Fibroblast of upper back skin (primary cell): ENCODE data around the gene ST8SIA2.

Experiments used
- DNase-seq: peaks from one replicate; pipeline ENCODE4 v3.0.0-alpha.2; 2013

Gene ST8SIA2, protein sequence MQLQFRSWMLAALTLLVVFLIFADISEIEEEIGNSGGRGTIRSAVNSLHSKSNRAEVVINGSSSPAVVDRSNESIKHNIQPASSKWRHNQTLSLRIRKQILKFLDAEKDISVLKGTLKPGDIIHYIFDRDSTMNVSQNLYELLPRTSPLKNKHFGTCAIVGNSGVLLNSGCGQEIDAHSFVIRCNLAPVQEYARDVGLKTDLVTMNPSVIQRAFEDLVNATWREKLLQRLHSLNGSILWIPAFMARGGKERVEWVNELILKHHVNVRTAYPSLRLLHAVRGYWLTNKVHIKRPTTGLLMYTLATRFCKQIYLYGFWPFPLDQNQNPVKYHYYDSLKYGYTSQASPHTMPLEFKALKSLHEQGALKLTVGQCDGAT

DNA sequence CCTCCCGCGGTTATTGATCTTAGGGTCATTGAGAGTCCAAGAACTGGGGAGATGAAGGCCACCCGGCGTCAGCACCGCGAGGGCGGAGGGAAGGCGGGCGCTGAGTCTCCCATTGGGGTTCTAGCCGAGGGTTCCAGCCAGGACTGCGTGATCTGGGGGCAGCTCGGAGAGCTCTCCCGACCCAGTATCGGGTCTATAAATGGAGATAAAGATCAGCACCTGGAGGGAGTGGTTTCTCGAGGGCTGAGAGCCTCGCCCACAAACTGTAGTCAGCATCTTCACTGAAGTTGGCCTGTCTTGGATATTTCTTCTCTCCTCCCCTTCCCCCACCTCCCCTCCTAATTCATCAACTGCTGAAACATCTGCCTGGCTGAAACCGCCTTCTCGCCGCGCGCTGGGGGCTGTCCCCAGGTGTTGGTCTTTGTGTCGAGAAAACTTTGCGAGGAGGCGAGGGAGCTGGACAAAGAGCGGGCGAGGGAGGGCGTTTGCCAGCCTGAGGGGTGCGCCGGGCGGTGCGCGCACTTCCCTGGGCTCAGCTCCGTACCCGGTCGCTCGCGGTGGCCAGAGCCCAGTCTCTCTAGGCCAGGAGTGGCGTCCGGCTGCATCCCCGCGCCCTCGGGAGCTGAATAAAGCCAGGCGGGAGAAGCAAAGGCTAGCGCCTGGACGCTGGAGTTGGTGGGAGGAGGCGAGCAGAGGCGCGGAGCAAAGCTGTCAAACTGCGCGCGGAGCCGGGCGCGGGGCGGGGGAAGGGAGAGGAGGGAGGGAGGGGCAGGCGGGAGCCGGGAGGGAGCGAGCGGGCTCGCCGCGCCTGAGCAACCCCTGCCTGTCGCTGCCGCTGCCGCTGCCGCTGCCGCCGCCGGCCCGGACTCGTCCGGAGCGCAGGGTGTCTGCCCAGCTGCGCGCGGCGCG, at the start of gene ST8SIA2:
Gene ST8SIA2, plus strand, starts transcription at position 811 of the 909 bp plus-strand sequence. CDS start 184 bp downstream, outside the sequence.
- peak; percentile 37 for DNase-seq

DNA sequence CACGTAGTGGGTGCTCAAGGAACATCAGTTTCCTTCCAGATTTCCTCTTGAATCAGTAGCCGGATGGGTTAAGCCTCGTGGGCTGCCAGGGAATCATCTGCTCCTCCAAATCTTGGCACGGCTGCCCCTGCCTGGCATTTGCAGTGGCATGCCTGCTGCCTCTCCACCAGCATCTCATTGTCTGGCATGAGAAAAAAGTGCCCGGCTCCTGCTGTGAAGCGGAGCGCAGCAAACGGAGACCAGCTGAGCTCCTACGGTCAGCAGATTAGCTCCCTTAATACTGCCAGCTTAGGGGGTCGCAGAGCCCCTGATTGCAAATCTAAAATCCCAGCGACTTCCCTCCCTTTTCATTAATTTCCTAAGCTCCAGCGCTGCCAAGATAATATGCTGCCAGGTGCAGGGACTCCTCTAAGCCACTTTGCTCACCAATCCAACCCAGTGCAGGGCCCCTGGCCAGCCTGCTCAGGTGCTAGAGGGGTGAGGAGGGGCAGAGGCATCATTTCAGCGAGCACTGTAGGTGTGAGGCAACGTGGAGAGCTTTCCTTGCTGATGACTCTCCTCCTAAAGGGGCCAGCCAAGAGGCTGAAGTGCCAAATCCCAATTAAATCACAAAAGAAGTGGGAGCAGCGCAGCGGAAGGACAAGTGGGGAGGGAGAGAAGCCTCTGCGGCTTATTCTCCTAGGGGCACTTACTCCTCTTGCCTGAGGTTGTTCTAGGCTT, 49.6 kb upstream of the ST8SIA2 start:
- no peak for DNase-seq

DNA sequence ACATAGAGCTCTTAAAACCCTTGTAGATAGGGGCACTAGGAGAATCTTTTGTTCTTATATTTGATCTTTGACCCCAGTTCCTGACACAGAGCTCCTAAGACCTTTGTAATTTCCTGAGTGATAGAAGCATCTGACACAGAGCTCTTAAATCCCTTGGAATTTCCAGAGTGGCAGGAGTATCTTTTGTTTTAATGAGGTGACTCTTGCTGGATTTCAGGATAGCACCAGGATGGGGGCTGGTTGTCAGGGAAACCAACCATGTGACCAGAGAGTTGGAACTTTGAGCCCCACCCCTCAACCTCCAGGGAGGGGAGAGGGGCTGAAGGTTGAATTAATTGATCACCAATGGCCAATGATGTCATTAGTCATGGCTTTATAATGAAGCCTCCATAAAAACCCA, 47.6 kb upstream of the ST8SIA2 start:
- no peak for DNase-seq

DNA sequence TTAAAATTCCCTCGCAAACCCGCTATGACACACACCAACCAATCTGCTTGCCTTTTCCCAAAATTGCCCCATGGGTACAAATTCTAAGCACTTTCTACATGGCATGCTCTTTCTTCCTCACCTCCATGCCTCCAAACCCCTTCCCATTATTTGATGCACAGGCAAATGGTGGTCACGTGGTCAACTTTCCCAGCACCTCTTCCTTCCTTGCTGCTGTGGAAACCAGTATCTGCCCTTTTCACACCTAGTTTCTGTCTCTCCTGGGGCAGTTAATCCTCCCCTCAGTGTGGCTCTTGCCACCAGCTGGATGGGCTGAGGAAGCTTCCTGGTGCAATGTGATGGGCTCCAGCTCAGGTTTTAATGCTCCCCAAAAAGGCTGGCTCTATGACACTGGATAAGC, 38.4 kb upstream of the ST8SIA2 start:
- no peak for DNase-seq

DNA sequence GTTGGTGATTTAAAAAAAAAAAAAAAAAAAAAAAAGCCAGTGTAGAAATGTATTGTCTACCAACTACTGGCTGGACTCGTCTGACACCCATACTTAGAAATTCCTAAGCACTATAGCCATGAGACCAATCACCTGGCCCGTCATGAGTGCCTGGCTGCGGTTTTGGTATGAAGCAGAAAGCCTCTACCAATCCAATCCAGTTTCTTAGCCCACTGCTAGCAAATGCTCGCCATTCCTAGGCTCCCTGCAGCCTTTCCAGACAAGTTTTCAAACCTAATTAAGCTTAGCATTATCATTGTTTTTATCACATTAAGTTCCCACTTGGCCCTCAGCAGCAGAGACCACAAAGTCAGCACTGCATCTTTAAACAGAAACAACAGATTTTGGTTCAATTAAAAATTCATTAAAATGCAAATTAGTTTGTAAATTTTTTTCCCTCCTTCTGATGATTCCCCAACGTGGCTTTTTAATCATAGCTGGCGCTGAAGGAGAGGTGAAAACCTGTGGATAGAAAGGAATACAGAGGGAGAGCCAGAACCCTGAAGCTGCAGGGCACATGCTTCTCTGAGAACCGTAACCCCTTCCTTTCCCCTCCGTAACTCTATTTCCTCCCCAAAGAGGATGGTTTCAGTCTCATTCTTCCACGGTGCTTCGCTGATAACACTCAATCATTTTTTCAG, 32.2 kb upstream of the ST8SIA2 start:
- no peak for DNase-seq

DNA sequence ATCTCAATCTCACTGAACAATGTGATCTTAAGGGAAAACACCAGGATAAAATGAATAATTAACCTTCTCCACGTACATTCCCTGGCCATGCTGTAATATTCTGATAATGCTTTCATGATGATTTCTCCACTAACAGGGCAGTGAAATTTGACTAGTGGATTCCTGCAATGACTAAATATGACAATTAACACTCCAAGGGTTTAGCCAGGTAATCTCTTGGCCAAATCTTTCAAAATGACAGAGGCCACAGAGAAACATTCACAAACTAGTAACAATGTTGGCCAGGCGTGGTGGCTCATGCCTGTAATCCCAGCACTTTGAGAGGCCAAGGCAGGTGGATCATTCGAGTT, 31.7 kb upstream of the ST8SIA2 start:
- no peak for DNase-seq

DNA sequence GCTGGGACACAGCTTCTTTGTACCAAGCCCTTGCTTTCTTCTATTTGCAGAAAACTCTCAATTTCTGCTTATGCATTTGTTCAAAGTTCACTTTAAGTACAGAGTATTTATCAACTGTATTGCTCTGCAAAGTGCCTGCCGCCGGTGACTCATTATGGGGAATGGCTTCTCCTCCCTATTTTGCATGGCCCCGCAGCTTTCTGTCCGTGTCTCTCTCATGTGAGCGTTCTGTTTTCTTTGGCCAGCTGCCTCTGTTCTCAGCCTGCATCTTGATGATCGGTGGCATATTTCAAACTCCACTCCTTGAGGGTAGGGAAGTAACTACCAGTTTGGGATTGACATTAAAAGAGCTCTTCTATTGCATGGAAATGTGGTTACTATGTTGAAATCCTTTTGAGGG, 28.6 kb upstream of the ST8SIA2 start:
- DNase-seq: peak; percentile 46

DNA sequence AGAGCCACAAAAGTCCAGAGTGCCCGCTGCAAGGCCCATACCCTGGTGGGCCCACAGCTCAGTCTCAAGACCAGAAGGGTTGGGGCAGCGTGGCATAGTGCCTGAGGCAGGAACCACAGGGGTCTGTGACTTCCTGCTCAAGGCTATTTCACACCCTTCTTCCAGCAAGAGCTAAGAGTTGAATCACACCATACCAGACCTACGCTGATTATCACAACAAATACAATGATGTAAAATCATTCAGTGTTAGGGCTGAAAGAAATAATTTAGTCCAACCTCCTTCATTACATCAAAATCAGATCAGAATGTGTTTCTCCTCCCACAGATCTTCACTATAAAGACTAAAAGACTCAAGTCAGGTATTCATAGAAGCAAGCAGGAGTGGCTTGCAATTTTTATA, 27.8 kb upstream of the ST8SIA2 start:
- DNase-seq: no peak

DNA sequence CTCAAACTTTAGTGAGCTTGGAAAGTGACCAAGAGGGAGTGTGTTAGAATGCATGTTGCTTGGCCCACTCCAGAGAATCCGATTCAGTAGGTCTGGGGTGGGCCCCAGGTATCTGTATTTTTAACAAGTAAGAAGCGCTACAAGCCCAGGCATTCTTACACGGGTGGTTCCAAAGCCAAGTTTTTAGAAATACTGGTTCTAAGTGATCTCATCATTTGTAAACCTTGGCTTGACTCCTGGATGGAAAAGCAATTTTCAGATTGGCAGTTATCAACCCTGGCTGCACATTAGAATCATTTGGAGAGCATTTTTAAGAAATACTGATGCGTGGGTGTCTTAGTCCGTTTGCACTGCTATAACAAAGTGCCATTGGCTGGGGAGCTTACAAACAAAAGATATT, 27.3 kb upstream of the ST8SIA2 start:
- no peak for DNase-seq

DNA sequence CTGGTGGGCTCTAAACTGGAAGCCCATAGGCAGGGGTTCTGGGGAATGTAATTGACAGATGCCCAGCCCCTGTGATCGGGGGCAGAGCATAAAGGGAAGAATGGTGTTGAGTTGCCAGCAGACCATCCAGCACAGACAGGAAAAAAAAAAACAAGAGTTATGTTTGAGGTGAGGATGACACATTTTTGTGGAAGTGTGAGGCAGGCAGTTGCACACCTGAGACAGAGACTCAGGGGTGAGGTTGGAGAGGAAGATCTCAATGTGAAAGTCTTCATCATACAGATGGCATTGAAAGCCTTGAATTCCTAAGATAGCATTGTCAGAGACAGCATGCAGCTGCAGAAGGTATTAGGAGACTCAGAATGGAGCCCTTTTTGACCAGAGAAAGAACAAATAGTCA, 18.6 kb upstream of the ST8SIA2 start:
- no peak for DNase-seq

DNA sequence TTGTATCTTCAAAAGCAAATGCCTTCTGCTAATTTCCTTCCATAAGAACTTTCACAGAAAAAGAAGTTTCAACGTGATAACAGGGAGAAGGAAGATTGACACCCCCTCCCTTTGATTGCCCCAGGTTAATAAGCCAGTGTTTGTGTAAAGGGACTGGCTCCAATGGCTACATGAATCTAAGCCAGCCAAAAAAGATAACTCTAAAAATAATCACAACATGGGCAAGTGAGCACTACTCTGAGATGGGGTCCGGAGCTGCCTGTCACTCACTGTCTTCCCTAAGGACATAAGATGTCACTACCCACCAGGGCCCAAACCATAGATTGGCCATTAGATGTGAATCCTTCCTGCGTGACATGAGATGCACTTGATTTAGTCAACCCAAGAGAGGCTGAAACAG, 17.6 kb upstream of the ST8SIA2 start:
- DNase-seq: no peak

DNA sequence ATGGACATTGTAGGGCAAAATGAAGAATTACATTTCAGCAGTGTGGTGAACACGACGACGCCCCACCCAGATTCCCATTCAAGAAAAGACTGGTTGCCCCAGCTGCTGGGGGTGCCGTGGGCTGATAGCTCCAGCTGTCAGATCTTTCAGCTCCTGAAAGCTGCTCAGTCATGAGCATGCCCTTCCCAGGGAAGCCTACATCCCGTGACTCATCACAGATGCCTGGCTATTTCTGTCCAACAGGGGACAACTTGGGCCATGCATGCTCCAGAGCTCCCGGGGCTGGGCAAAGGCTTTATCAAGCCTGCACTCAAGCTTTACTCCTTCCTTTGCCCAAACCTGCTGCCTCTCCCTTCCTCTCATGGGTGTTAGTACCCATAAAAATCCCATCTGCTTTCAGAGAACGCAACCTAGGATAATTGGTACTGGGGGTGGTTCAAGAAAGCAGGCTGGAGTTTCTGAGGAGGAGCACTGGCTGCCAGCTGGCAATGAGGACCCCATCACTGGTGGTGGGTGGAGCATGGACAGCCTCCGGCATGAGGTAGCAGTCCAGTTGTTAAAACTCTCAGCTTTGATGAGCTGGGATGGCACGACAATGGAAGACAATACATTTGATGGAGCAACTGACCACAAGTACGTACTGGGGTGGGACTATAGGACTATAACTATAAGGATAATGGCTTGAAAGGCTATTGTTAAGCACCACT, 16.4 kb upstream of the ST8SIA2 start:
- peak; percentile 52 for DNase-seq

DNA sequence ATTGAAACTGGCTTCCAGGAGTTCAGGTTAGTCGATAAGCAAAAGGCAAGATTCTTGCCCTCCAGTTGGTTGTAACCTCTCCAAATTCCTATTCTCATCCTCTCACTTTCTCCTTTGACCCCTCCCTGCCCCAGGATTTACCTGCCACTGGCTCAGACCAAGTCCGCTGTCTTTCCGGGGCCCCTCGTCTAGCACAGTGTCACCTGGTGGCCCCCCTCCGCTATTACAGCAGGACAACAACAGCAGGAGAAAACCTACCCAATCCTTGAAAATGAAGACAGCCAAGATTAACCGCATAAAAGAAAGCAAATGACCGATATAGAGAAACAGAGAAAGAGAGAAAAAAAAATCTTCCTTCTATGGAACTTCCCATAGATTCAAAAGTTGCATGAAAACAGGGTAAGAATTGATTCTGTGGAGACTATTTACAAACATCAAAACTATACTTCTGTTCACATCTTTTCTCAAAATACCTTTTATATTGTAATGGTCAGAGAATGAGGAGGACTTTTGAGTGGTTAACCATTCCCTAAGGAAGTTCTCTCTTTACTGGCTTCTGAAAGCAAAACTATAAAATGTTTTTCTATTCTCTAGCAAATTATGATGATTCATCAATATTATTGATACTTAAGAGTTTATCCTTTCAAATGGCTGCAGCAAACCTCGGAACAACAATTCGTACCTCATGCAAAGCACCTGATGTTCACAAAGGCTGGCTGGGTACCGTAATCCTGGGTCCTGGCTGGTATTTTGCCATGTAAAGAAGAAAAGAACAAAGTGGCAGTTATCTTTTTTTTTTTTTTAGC, 10.0 kb upstream of the ST8SIA2 start:
- peak; percentile 16 for DNase-seq

DNA sequence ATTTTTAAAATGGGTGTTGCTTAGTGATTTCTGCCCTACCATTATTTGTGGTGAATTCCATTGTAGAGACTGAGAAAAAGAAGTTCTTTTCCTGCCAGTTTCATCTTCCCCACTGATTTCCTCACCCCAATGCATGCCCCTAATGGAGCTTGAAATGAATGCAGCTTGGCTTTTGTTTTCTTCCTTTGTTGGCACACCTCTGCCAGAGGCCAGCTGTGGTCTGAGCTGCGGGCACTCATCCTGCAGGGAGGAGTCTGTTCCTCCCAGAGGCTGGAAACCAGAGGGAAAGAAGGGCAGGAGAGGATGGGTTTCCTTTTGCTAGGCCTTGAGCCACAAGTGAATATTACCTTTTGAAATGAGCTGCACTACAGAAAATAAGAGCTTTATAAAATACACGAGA, 9.3 kb upstream of the ST8SIA2 start:
- no peak for DNase-seq

DNA sequence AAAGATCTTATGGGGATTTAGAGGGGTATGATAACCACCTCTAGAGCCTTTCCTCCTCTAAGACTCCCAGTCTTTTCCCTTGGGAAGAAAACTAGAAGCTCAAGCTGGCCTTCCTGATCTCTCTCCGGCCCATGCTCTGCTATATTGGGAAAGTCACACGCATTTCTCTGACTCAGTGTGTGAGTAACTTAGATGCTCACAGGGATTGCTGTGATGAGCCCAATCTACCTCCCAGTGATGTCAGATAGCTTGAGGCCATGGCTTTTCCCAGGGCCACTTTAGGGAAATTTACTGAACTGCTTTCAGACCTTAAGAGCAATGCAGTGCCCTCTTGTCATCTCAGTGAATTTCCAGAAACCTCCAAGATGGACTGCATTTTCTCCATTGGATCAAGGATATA, 8.6 kb upstream of the ST8SIA2 start:
- DNase-seq: peak; percentile 47

DNA sequence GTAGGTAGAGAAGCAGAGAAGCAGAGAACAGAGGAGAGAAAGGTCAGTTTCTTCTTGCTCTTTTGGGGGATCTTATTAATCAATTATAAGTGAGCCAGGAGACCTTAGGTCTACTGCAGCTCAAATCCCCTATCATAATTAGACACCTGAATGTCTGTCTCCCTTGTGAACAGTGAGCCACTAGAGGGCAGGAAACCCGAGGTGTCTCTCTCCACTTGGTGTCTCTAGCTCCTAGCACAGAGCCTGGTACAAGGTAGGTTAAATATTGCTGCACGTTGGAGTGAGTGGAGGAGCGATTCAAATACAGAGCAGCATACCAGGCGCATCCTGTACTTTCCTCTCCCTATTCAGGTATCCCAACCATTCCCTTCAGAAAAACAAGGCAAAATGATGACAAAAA, 2.0 kb upstream of the ST8SIA2 start:
- peak; percentile 48 for DNase-seq

DNA sequence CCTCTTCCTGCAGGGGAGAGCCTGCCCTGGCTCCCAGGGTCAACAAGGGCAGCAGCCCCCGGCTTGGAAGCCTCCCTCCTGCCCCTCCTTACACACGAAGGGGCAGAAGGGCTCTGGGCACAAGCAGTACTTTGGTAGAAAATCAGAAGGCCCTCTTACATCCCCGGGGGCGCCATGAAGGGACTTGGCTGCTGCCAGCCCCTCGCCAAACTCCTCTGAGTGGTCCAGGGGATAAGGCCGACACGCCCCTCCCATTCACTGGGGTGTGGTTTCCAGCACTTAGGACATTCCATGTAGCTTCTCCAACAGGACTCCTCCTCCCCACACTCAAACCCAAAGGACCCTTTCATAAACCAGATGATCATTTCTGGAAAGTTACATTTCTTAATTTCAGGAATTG, 1.2 kb upstream of the ST8SIA2 start:
- DNase-seq: no peak

DNA sequence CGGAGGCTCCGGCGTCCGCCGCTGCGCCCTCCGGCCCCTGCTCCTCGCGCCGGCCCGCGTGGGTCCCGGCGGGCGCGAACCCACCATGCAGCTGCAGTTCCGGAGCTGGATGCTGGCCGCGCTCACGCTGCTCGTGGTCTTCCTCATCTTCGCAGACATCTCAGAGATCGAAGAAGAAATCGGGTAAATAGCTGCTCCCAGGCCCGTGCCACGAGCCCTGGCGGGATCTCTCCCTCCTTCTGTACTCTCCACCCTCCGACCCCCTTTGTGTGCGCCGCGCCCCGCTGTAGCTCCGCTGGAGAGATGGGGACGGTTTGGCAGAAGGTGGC, 263 bp downstream of the ST8SIA2 start:
- DNase-seq: no peak

DNA sequence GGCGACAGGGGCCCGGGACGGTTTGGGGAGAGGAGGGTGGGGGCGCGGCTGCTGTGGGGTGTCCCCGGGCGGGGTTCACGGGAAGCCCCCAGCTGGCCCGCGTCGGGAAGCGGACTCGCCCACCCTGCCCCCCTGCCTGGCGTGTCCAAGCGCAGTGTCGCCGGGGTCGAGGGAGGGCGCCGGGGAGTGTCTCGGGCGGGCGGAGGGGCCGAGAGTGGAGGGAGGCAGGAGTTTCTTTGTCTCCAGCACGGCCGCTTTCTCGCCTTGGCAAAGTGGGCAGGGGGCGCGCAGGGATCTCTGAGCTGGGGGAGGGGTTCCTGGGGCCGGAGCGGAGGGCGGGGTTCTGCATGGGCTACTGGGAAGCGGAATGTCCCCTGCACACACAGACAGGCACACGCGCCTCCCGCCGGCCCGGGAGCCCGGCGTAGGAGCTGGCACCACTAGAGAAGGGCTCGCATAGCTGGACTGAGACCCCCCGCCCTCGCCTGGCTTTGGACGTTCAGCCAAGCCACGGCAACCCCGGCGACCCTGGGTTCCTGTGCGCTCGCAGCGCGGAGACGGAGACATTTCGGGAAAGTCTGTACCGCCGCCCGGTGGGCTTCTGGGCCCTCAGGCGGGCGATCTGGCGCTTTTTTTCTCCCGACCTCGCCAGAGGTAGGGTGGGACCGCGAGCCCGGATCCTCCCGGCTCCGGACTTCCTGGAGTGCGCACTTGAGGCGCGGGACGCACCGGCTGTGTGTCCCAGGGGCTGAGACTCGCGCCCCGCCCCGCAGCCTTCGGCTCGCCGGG, 822 bp downstream of the ST8SIA2 start:
- DNase-seq: no peak

DNA sequence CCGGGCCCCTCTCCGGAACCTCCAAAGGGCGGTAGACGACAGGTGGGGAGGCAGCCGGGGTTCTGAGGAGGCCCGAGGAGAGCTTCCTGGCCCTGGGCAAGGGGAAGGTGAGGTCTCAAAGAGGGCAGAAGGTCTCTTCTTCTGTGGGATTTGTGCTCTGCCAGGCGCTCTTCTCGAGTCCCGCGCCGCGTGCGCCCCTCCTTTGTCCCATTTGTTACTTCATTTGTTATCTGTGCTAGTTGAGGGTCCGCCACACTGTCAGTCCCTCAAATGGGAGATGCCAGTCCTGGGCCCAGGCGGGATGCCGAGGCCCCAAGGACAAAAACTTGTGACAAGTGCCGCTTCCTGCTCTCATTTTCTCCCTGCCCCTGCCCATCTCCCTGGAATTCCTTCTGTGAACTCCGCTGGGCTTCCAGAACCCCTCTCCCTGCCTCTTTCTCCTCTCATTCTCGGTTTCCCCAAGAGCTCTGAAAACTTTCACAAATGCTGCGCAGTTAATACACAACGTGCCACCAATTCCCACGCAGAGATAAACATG, 1.5 kb downstream of the ST8SIA2 start:
- no peak for DNase-seq
